ENCODE results near the gene CLRN3. TPM values are rescaled to one million over a fixed set of nuclear protein-coding genes. Genes with fewer than 3 reads are reported as not detected.

CLRN3 gene
- total and polyA plus RNA-seq, 2 donors (not counting 1 experiment from before 2014, with no cell fraction given): not detected

DNA sequence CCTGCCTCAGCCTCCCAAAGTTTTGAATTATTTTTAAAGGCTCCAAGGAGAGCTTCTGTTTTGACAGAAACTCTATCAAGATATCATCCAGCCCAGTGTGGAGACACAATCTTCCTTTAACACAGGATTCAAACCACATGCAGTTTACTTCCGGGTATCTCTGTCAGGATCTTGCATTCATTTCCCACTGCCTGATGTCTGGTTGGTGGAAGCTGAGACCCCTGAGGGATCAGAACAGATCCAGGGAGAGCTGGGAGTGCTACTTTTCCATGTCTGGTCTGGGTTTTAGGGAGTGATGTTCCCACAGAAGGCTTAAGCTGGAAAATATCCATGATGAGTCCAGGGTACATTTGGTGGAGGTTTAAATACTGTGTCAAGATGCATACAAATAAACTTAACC lies 30.9 kb upstream of the CLRN3 start:
- H3K9ac ChIP-seq (ENCODE audit: insufficient read depth, low read length): no peak overlapping the region
- no peak overlapping the region for H3K27ac ChIP-seq (ENCODE audit: insufficient read depth, low read length)
- no peak overlapping the region for H2AFZ ChIP-seq (ENCODE audit: low read length)
- H3K4me3 ChIP-seq (replicated peaks in 1 of 4; ENCODE audit: control extremely low read depth in 1 of 4, insufficient read depth in 1 of 4, low read depth in 3 of 4, low read length in 4 of 4): no peak overlapping the region
- no peaks in the 10 kb centered on the region for H3K27me3 ChIP-seq (ENCODE audit: control insufficient read depth, insufficient read depth, low read length)
- peaks cover 2% of the 10 kb centered on the region for H3K4me1 ChIP-seq (ENCODE audit: control insufficient read depth, extremely low read depth, insufficient read depth, low read length)
- H3K9me3 ChIP-seq (ENCODE audit: control insufficient read depth, insufficient read depth, low read depth, low read length): no peaks in the 10 kb centered on the region
- no peak overlapping the region for H3K4me2 ChIP-seq (ENCODE audit: extremely low read depth, insufficient read depth, low read length)
- no peak for DNase-seq (ENCODE audit: low read depth in 2 of 2)
- H4K20me1 ChIP-seq (ENCODE audit: control insufficient read depth, extremely low read depth, insufficient read depth, low read length): no peaks in the 10 kb centered on the region
- H3K36me3 ChIP-seq (ENCODE audit: control insufficient read depth, insufficient read depth, low read length): no peaks in the 10 kb centered on the region
- no peaks in the 10 kb centered on the region for H3K79me2 ChIP-seq (ENCODE audit: control insufficient read depth, insufficient read depth, low read length)
- TF ChIP-seq EZH2 (IDR thresholded peaks at IDR 0.05; ENCODE audit: low read length, missing control alignments): no peak
- TF ChIP-seq, protein P1, sequence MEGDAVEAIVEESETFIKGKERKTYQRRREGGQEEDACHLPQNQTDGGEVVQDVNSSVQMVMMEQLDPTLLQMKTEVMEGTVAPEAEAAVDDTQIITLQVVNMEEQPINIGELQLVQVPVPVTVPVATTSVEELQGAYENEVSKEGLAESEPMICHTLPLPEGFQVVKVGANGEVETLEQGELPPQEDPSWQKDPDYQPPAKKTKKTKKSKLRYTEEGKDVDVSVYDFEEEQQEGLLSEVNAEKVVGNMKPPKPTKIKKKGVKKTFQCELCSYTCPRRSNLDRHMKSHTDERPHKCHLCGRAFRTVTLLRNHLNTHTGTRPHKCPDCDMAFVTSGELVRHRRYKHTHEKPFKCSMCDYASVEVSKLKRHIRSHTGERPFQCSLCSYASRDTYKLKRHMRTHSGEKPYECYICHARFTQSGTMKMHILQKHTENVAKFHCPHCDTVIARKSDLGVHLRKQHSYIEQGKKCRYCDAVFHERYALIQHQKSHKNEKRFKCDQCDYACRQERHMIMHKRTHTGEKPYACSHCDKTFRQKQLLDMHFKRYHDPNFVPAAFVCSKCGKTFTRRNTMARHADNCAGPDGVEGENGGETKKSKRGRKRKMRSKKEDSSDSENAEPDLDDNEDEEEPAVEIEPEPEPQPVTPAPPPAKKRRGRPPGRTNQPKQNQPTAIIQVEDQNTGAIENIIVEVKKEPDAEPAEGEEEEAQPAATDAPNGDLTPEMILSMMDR (conservative IDR thresholded peaks at IDR 0.05 in 1 of 2, IDR thresholded peaks at IDR 0.05 in 1 of 2; ENCODE audit: low read depth in 1 of 2, low read length in 2 of 2): no peak

DNA sequence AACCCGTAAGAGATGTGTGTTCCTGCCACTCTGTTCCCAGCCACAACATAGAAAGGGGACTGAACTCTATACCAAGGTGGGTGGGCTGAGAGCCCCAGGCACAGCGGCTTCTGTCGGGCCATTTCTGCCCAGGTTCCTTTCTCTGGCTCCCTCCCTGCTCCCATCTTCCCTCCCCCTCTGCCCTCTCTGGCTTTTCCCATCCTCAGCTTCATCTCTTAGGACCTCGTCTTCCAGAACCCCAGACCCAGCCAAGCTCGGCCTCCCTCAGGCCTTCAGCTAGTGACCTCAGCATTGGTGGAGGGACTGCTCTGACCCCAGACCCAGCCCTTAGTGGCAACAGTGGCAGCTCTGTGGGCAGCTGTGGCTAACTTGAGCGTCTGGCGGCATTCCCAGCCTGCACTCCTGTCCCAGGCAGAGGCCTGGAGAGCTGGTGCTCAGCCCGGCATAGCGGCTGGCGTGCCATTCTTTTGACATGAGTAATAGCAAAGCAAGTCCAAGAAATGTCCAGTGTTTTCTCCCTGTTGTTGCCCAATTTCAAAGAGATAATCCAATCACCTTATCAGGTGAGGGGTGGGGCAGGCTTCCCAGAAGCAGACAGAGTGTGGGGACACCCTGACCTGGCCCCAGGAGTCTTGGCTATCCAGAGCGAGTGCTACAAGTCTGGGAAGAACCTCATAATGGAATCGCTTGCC lies 30.1 kb upstream of the CLRN3 start:
- H3K9me3 ChIP-seq (ENCODE audit: control insufficient read depth, insufficient read depth, low read depth, low read length): no peaks in the 10 kb centered on the region
- H3K4me2 ChIP-seq (ENCODE audit: extremely low read depth, insufficient read depth, low read length): no peak overlapping the region
- TF ChIP-seq, protein P1 (conservative IDR thresholded peaks at IDR 0.05 in 1 of 2, IDR thresholded peaks at IDR 0.05 in 1 of 2; ENCODE audit: low read depth in 1 of 2, low read length in 2 of 2): no peak
- no peak for TF ChIP-seq EZH2 (IDR thresholded peaks at IDR 0.05; ENCODE audit: low read length, missing control alignments)
- no peak overlapping the region for H2AFZ ChIP-seq (ENCODE audit: low read length)
- peaks cover 2% of the 10 kb centered on the region for H3K4me1 ChIP-seq (ENCODE audit: control insufficient read depth, extremely low read depth, insufficient read depth, low read length)
- H3K9ac ChIP-seq (ENCODE audit: insufficient read depth, low read length): no peak overlapping the region
- no peak overlapping the region for H3K27ac ChIP-seq (ENCODE audit: insufficient read depth, low read length)
- no peaks in the 10 kb centered on the region for H3K36me3 ChIP-seq (ENCODE audit: control insufficient read depth, insufficient read depth, low read length)
- H4K20me1 ChIP-seq (ENCODE audit: control insufficient read depth, extremely low read depth, insufficient read depth, low read length): no peaks in the 10 kb centered on the region
- no peak overlapping the region for H3K4me3 ChIP-seq (replicated peaks in 1 of 4; ENCODE audit: control extremely low read depth in 1 of 4, insufficient read depth in 1 of 4, low read depth in 3 of 4, low read length in 4 of 4)
- no peaks in the 10 kb centered on the region for H3K79me2 ChIP-seq (ENCODE audit: control insufficient read depth, insufficient read depth, low read length)
- no peaks in the 10 kb centered on the region for H3K27me3 ChIP-seq (ENCODE audit: control insufficient read depth, insufficient read depth, low read length)
- DNase-seq (ENCODE audit: low read depth in 2 of 2): peak; percentile 81 to 97

DNA sequence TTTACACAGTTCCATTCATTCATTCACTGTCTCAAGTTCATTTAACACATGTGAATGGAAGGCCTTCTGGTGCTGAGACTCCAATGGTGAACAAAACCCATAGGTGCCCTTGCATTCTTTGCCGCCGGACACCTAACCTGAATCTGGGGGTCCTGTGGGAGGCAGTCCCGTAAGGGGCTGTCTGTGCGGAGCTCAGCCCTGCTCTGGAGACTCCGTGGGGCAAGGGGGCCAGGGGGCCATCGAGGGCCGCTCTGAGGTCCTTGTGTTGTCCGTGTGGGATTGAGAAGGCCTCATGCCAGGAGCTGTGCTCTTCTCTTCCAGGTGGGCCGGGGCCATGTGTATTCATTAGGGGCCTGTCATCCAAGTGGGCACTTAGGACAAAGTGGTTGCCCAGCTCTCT lies 29.5 kb upstream of the CLRN3 start:
- Histone ChIP-seq H3K9me3 (ENCODE audit: control insufficient read depth, insufficient read depth, low read depth, low read length) (no peaks in the 10 kb centered on the region), H3K79me2 (ENCODE audit: control insufficient read depth, insufficient read depth, low read length) (no peaks in the 10 kb centered on the region), H2AFZ (ENCODE audit: low read length) (no peak overlapping the region), H3K9ac (ENCODE audit: insufficient read depth, low read length) (no peak overlapping the region), H4K20me1 (ENCODE audit: control insufficient read depth, extremely low read depth, insufficient read depth, low read length) (no peaks in the 10 kb centered on the region), H3K27me3 (ENCODE audit: control insufficient read depth, insufficient read depth, low read length) (no peaks in the 10 kb centered on the region), H3K4me1 (ENCODE audit: control insufficient read depth, extremely low read depth, insufficient read depth, low read length) (peaks cover 2% of the 10 kb centered on the region), H3K27ac (ENCODE audit: insufficient read depth, low read length) (no peak overlapping the region), H3K4me3 (replicated peaks in 1 of 4; ENCODE audit: control extremely low read depth in 1 of 4, insufficient read depth in 1 of 4, low read depth in 3 of 4, low read length in 4 of 4) (no peak overlapping the region), H3K36me3 (ENCODE audit: control insufficient read depth, insufficient read depth, low read length) (no peaks in the 10 kb centered on the region), H3K4me2 (ENCODE audit: extremely low read depth, insufficient read depth, low read length) (no peak overlapping the region)
- DNase-seq (ENCODE audit: low read depth in 2 of 2): no peak
- no peak for TF ChIP-seq EZH2 (IDR thresholded peaks at IDR 0.05; ENCODE audit: low read length, missing control alignments)
- TF ChIP-seq, protein P1 (conservative IDR thresholded peaks at IDR 0.05 in 1 of 2, IDR thresholded peaks at IDR 0.05 in 1 of 2; ENCODE audit: low read depth in 1 of 2, low read length in 2 of 2): no peak
